HL-60 (cell line): ENCODE data around the gene TAL2.

Experiments
- DNase-seq, 2 experiments: peaks; one replicate each; pipeline ENCODE4 v3.0.0-alpha.2; 2010 to 2020; ENCODE audit warnings: low read depth in 1 of 2, low spot score in 1 of 2
- H3K27ac ChIP-seq: fragments of 250-450 bp; sonication (Bioruptor Pico); replicated peaks from 2 replicates; pipeline ENCODE4 v1.5.1; 2020; ENCODE audit warnings: mild to moderate bottlenecking, moderate library complexity
- H3K27me3 ChIP-seq: fragments of 250-450 bp; sonication (Bioruptor Pico); 2 replicates; pipeline ENCODE4 v1.5.1; 2021; ENCODE audit warnings: mild to moderate bottlenecking, moderate library complexity; ENCODE audit not compliant: insufficient read depth, poor library complexity, severe bottlenecking
- H3K4me3 ChIP-seq: replicated peaks from 2 replicates; pipeline ENCODE4 v1.5.1; 2011; ENCODE audit warnings: mild to moderate bottlenecking, control low read depth, low read length; ENCODE audit not compliant: insufficient read depth
- CTCF ChIP-seq: IDR thresholded peaks from one replicate; pipeline ENCODE4 v1.5.1; 2011; ENCODE audit warnings: low read length, control low read depth, inconsistent platforms; ENCODE audit not compliant: insufficient read depth
- GABPA ChIP-seq: IDR thresholded peaks from 2 replicates; pipeline ENCODE4 v1.6.1; 2012; ENCODE audit warnings: low read depth
- POLR2AphosphoS5 ChIP-seq: IDR thresholded peaks from 2 replicates; pipeline ENCODE4 v1.6.1; 2012; ENCODE audit warnings: low read depth
- SPI1 ChIP-seq: IDR thresholded peaks from 2 replicates; pipeline ENCODE4 v1.6.1; 2012; ENCODE audit warnings: low read depth, mild to moderate bottlenecking, borderline replicate concordance
- TF ChIP-seq, protein P1 (sequence below): IDR thresholded peaks from 2 replicates; pipeline ENCODE4 v1.6.1; 2012; ENCODE audit warnings: low read depth; ENCODE audit not compliant: insufficient replicate concordance

TAL2 gene

GRCh38 chr9:105694848-105695581 lies 32.8 kb downstream of the TAL2 start:
- peak overlapping the region; percentile 76 for H3K27ac ChIP-seq
- peak; percentile 55 to 77 for DNase-seq
- no peaks in the 10 kb centered on the region for H3K27me3 ChIP-seq
- peak overlapping the region; percentile 84 for H3K4me3 ChIP-seq
- TF ChIP-seq SPI1 (peak; percentile 72; the same call in 1 of the 2 replicates), GABPA (no peak)

GRCh38 chr9:105696219-105696793 lies 34.0 kb downstream of the TAL2 start:
- H3K27me3 ChIP-seq: no peaks in the 10 kb centered on the region
- no peak for DNase-seq
- TF ChIP-seq, protein P1, sequence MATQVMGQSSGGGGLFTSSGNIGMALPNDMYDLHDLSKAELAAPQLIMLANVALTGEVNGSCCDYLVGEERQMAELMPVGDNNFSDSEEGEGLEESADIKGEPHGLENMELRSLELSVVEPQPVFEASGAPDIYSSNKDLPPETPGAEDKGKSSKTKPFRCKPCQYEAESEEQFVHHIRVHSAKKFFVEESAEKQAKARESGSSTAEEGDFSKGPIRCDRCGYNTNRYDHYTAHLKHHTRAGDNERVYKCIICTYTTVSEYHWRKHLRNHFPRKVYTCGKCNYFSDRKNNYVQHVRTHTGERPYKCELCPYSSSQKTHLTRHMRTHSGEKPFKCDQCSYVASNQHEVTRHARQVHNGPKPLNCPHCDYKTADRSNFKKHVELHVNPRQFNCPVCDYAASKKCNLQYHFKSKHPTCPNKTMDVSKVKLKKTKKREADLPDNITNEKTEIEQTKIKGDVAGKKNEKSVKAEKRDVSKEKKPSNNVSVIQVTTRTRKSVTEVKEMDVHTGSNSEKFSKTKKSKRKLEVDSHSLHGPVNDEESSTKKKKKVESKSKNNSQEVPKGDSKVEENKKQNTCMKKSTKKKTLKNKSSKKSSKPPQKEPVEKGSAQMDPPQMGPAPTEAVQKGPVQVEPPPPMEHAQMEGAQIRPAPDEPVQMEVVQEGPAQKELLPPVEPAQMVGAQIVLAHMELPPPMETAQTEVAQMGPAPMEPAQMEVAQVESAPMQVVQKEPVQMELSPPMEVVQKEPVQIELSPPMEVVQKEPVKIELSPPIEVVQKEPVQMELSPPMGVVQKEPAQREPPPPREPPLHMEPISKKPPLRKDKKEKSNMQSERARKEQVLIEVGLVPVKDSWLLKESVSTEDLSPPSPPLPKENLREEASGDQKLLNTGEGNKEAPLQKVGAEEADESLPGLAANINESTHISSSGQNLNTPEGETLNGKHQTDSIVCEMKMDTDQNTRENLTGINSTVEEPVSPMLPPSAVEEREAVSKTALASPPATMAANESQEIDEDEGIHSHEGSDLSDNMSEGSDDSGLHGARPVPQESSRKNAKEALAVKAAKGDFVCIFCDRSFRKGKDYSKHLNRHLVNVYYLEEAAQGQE: no peak
- TF ChIP-seq SPI1 (no peak), POLR2AphosphoS5 (no peak), GABPA (no peak), CTCF (no peak)
- no peak overlapping the region for H3K4me3 ChIP-seq
- no peak overlapping the region for H3K27ac ChIP-seq

- DNase-seq: no peak
These were observed 35.6 kb downstream of the TAL2 start for GRCh38 chr9:105697871-105698270.

More at GRCh38 chr9:105697871-105698270, 35.6 kb downstream of the TAL2 start:
- H3K27me3 ChIP-seq: no peaks in the 10 kb centered on the region
- H3K4me3 ChIP-seq: no peak overlapping the region
- TF ChIP-seq SPI1 (no peak), GABPA (no peak), POLR2AphosphoS5 (no peak), CTCF (no peak)
- TF ChIP-seq, protein P1: no peak
- H3K27ac ChIP-seq: no peak overlapping the region
